Heart left ventricle (tissue), 13 donors: ENCODE data around the gene ZEB2.

Experiments used
- POLR2A ChIP-seq, 2 donors: fragments of 450-650 bp; IDR thresholded peaks; one replicate each; pipeline ENCODE4 v1.6.1; 2017; ENCODE audit warnings: antibody characterized with exemption in 2 of 2, mild to moderate bottlenecking in 2 of 2, moderate library complexity in 2 of 2
- TF ChIP-seq, protein P1 (sequence below), 12 donors: fragments of 200-600 bp; sonication (generic) in 4 of 12; IDR thresholded peaks; one replicate each; pipeline versions ENCODE4 v1.5.0 to v1.8.0; 2018 to 2022; ENCODE audit warnings: antibody characterized with exemption in 12 of 12, mild to moderate bottlenecking in 5 of 12
- donor health status: ischemic (EF 13 %, LVEDD 7.1; RV severe dilation, severe dysfunction).
- donor health status: DM: no; HTN: yes; CAD: no.
- donor health status: DM: no; HTN: no; CAD: no.
- donor health status: ischemic (EF 25% LVEDD 6.9; RV normal size, moderate dysfunction).
- donor health status: ischemic (EF 25% LVEDD 5.7; RV mildly dilated, moderate dysfunction).
- donor health status: ischemic (EF 35%, LVEDD 5.7; RV mildly dilated, moderate dysfunction).
- donor health status: nonischemic (EF 11% LVEDD 7.7; RV severe dilation, severe dysfunction).
- donor health status: DM: yes; HTN: yes; CAD: no.
- donor health status: PGD.
- donor health status: ischemic (EF 29% LVEDD 5.4; RV normal size, mild dysfunction).
- donor health status: nonischemic (EF 23%, LVEDD 6.1; RV moderate dilation, normal function).

DNA sequence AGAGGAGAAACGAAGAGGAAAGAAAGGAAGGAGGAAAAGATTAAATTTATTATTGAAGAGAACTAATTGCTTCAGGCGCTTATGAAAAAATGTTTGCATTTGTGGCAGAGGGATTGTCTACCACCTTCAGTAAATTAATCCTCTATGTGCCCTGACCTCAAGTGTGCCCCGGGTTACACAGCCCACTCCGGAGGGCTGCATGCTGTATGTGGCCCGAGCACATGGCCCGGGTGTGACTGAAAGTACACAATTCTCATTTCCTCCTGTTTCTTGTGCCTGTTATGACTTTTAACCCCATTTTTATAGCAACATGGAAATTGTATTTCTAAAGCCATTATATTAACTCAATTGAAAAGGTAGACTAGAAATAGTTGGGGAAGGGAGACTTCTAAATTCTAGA is 38.8 kb downstream of the ZEB2 start:
- TF ChIP-seq, protein P1, sequence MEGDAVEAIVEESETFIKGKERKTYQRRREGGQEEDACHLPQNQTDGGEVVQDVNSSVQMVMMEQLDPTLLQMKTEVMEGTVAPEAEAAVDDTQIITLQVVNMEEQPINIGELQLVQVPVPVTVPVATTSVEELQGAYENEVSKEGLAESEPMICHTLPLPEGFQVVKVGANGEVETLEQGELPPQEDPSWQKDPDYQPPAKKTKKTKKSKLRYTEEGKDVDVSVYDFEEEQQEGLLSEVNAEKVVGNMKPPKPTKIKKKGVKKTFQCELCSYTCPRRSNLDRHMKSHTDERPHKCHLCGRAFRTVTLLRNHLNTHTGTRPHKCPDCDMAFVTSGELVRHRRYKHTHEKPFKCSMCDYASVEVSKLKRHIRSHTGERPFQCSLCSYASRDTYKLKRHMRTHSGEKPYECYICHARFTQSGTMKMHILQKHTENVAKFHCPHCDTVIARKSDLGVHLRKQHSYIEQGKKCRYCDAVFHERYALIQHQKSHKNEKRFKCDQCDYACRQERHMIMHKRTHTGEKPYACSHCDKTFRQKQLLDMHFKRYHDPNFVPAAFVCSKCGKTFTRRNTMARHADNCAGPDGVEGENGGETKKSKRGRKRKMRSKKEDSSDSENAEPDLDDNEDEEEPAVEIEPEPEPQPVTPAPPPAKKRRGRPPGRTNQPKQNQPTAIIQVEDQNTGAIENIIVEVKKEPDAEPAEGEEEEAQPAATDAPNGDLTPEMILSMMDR (IDR thresholded peaks at IDR 0.05), result no peak
- TF ChIP-seq POLR2A (IDR thresholded peaks at IDR 0.05), result no peak
